Subcutaneous abdominal adipose tissue (tissue), 5 donors: ENCODE data around the gene KHDRBS1.

Source experiments
- H3K27ac ChIP-seq: one replicate; pipeline ENCODE4 v1.7.0; 2013; ENCODE audit warnings: low read depth, mild to moderate bottlenecking, inconsistent platforms, low read length, moderate library complexity
- H3K27me3 ChIP-seq, 5 donors: one replicate each; pipeline ENCODE4 v1.7.0; 2013; ENCODE audit warnings: low read length in 5 of 5, inconsistent platforms in 1 of 5; ENCODE audit not compliant: control insufficient read depth in 5 of 5, insufficient read depth in 4 of 5
- H3K36me3 ChIP-seq, 5 donors: one replicate each; pipeline ENCODE4 v1.7.0; 2013; ENCODE audit warnings: low read length in 5 of 5; ENCODE audit not compliant: control insufficient read depth in 5 of 5, insufficient read depth in 5 of 5
- H3K4me1 ChIP-seq, 5 donors: one replicate each; pipeline ENCODE4 v1.7.0; 2013; ENCODE audit warnings: low read length in 5 of 5, mild to moderate bottlenecking in 3 of 5, moderate library complexity in 1 of 5; ENCODE audit not compliant: control insufficient read depth in 5 of 5, insufficient read depth in 5 of 5
- H3K4me3 ChIP-seq, 5 donors: one replicate each; pipeline ENCODE4 v1.7.0; 2013; ENCODE audit warnings: low read length in 5 of 5, low read depth in 1 of 5
- H3K9ac ChIP-seq, 5 donors: one replicate each; pipeline ENCODE4 v1.7.0; 2013; ENCODE audit warnings: low read length in 5 of 5, mild to moderate bottlenecking in 4 of 5, moderate library complexity in 3 of 5
- H3K9me3 ChIP-seq, 5 donors: one replicate each; pipeline ENCODE4 v1.7.0; 2013; ENCODE audit warnings: low read length in 5 of 5; ENCODE audit not compliant: control insufficient read depth in 5 of 5
- donor health status: healthy.
- donor health status: healthy.
- donor health status: healthy.
- donor health status: healthy.
- donor health status: healthy.

The KHDRBS1 gene, protein sequence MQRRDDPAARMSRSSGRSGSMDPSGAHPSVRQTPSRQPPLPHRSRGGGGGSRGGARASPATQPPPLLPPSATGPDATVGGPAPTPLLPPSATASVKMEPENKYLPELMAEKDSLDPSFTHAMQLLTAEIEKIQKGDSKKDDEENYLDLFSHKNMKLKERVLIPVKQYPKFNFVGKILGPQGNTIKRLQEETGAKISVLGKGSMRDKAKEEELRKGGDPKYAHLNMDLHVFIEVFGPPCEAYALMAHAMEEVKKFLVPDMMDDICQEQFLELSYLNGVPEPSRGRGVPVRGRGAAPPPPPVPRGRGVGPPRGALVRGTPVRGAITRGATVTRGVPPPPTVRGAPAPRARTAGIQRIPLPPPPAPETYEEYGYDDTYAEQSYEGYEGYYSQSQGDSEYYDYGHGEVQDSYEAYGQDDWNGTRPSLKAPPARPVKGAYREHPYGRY

DNA sequence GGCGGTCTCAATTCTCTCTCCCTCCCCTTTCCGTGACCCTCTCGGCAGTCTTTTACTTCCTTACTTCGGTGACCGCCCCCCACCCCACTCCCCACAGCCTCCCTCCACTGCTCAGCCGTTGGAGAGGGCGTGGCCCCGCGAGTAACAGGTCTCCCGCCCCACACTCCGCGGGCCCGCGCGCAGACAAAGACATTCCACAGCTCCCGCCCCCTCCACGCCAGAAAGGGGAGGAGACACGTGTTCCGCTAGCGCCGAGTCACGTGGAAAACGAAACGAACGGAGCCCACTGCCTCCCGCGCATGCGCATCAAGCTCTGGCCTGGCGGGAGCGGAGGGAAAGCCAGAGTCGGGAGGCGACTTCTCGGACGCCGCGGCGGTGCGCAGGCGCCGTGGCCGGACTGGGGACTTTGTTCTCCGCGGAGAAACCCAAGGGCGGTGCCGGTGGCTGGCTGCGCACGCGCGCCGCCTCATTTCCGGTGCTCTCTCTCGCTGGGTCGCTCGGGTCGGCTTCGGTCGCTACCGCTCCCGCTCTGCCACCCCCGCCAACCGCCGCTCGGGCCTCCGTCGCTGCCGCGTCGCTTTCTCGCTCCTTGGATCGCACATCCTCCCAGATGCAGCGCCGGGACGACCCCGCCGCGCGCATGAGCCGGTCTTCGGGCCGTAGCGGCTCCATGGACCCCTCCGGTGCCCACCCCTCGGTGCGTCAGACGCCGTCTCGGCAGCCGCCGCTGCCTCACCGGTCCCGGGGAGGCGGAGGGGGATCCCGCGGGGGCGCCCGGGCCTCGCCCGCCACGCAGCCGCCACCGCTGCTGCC is at the start of gene KHDRBS1:
Gene KHDRBS1 (plus strand): TSS at position 483 of the 813 bp plus-strand sequence. CDS start 128 bp downstream, at position 611.
- Histone ChIP-seq H3K4me3 (peak within 1 kb of the TSS; percentile 95 to 99 (median 97)), H3K9ac (peak within 1 kb of the TSS; percentile 71 to 98 (median 97)), H3K4me1 (peaks cover 15 to 35% (median 28%) of the 10 kb centered on the region in 5 donors), H3K27me3 (no peaks in the 10 kb centered on the region), H3K36me3 (peaks cover 0 to 2% (median 0%) of the 10 kb centered on the region in 5 donors), H3K27ac (peak within 1 kb of the TSS; percentile 95), H3K9me3 (no peaks in the 10 kb centered on the region)

DNA sequence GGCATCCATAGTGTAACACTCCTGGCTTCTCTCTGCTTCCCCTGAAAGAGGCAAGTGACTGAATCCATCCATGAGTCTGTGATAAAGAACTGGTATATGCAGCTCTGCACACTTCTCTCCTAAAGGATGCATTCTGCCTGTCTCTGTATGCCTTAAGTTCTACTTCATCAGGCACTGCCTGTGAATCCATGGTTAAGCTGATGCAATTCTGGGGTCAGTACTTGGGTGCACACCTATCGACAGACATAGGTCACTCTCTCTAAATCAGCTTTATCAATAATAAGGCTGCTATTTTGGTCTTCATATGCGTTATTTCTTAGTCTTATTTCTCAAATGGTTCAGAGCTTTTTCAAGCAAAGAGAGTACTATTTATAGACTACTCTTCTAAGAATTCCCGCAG is 42.8 kb upstream of the KHDRBS1 start:
- no peaks in the 10 kb centered on the region for H3K36me3 ChIP-seq

DNA sequence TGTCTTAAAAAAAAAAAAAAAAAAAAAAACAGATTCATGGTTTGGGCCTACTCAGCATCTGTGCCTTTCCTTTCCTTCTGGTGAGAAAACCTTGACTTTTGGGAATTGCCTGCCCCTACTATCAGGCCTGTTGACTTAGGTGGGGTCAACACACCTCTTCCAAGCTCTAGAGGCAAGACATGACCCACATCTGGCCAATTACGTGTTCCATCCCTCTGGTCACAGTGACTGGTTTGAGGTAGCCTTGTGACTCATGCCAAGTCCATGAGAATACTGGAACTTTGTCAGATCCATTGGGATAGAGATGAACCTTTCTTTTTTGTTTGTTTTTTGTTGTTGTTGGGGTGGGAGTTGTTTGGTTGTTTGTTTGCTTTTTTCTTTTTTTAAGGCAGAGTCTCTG is 37.3 kb upstream of the KHDRBS1 start:
- no peaks in the 10 kb centered on the region for H3K9me3 ChIP-seq
- no peak overlapping the region for H3K4me3 ChIP-seq
- H3K27ac ChIP-seq: no peak overlapping the region
- peaks cover 2 to 34% (median 15%) of the 10 kb centered on the region in 5 donors for H3K4me1 ChIP-seq
- no peak overlapping the region for H3K9ac ChIP-seq
- H3K27me3 ChIP-seq: no peaks in the 10 kb centered on the region
- H3K36me3 ChIP-seq: no peaks in the 10 kb centered on the region

More for the DNA sequence above, 42.8 kb upstream of the KHDRBS1 start:
- Histone ChIP-seq H3K27ac (no peak overlapping the region), H3K27me3 (no peaks in the 10 kb centered on the region), H3K4me3 (no peak overlapping the region), H3K4me1 (peaks cover 0 to 5% (median 0%) of the 10 kb centered on the region in 5 donors), H3K9ac (no peak overlapping the region), H3K9me3 (no peaks in the 10 kb centered on the region)

DNA sequence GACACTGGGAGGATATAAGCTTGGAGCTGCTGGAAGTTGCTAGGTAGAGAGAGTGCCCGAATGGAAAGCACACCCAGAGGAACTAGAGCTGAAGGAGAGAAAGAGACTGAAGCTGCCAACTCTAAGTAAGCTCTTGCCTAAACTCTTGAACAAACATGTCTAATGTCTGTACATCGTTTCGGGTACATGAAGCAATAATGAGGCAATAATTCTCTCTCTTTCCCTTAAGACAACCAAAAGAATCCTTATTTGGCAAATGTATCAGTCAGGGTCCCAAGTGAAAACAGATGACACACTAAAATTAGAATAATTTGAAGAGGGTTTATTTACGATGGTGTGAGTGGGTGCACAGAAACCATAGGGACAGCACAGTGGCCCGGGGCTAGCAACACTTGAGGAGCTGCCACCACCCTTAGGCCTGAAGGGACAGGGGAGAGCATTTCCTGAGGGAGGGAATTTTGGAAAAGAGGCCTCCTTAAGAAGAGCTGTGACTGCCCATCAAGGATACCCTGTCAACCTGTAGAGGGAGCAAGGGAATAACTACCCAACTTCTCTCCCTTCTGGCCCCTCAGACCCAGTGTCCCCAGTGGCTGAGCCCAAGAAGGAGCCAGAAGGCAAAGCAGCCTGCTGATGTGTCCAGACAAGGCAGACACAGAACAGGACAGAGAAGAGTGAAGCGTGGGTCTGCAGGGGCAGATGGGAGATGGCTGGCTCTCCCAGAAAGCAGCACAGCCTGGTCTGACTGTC is 36.1 kb upstream of the KHDRBS1 start:
- Histone ChIP-seq H3K9ac (no peak overlapping the region), H3K27me3 (no peaks in the 10 kb centered on the region), H3K27ac (peak overlapping the region; percentile 66), H3K9me3 (no peaks in the 10 kb centered on the region), H3K4me1 (peaks cover 5 to 37% (median 19%) of the 10 kb centered on the region in 5 donors), H3K4me3 (no peak overlapping the region), H3K36me3 (no peaks in the 10 kb centered on the region)

DNA sequence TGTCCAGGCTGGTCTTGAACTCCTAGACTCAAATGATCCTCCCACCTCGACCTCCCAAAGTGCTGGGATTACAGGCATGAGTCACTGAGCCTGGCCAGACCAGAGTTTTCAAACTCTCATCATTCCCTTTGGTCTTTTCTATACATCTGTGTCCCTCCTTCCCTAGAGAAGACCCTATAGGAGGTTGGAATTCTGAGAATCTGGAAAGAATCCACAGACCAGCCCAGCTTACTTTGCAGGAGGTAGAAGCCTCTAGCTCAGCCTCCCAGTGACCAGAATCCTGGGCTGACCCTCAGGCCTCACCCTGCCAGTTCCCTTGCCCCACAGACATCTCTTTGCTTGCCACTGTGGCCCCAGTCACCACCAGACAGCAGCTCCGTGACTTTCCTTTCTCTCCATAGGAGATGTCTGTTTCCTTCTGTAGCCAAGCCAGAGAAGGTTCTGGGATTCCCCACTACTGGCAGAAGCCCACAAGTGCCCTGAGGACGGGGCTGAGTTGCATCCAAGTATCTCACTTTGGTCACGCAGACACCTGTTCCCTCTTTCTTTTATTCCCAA is 34.7 kb upstream of the KHDRBS1 start:
- no peaks in the 10 kb centered on the region for H3K9me3 ChIP-seq
- H3K4me1 ChIP-seq: peaks cover 5 to 37% (median 19%) of the 10 kb centered on the region in 5 donors
- H3K27ac ChIP-seq: no peak overlapping the region
- H3K27me3 ChIP-seq: no peaks in the 10 kb centered on the region
- H3K36me3 ChIP-seq: no peaks in the 10 kb centered on the region
- no peak overlapping the region for H3K9ac ChIP-seq
- no peak overlapping the region for H3K4me3 ChIP-seq

DNA sequence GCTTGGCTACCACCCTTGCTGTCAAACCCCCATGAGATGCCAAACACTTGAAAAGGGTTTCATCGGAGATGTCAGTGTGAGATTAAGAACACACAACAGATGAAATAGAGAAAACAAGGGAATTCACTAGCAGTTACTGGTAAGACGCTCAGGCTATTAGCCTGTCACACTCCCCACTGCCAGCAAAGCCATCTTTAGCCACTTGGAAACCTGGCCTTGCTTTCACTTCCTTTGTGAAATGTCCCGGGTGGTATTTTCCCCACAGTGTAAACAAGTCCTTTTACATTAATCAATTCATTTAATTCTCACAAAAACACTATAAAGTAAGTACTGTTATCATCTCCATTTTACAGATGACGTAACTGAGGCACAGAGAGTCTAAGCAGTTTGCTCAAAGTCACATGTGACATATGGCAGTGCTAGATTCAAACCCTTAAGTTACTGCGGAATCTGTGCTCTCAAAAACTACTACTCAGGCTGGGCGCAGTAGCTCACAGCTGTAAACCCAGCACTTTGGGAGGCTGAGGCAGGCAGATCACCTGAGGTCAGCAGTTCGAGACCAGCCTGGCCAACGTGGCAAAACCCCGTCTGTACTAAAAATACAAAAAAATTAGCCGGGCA is 32.7 kb upstream of the KHDRBS1 start:
- Histone ChIP-seq H3K4me1 (peaks cover 5 to 32% (median 19%) of the 10 kb centered on the region in 5 donors), H3K9me3 (no peaks in the 10 kb centered on the region), H3K27ac (no peak overlapping the region), H3K36me3 (no peaks in the 10 kb centered on the region), H3K4me3 (no peak overlapping the region), H3K9ac (no peak overlapping the region), H3K27me3 (no peaks in the 10 kb centered on the region)

DNA sequence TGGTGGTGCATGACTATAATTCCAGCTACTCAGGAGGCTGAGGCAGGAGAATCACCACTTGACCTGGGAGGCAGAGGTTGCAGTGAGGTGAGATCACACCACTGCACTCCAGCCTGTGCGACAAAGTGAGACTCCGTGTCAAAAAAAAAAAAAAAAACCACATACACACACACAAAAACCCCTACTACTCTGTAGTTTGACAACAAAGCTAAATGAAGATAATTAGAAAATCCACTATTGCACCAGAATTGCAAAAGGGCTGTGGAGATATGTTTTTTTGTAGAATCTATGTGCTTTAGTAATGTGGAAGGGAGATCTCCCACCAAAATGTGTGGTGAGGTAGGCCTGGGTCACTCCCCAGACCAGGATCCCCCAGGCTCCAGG is 32.2 kb upstream of the KHDRBS1 start:
- Histone ChIP-seq H3K27ac (no peak overlapping the region), H3K36me3 (no peaks in the 10 kb centered on the region), H3K9ac (no peak overlapping the region), H3K4me1 (peaks cover 5 to 32% (median 19%) of the 10 kb centered on the region in 5 donors), H3K9me3 (no peaks in the 10 kb centered on the region), H3K4me3 (no peak overlapping the region), H3K27me3 (no peaks in the 10 kb centered on the region)

DNA sequence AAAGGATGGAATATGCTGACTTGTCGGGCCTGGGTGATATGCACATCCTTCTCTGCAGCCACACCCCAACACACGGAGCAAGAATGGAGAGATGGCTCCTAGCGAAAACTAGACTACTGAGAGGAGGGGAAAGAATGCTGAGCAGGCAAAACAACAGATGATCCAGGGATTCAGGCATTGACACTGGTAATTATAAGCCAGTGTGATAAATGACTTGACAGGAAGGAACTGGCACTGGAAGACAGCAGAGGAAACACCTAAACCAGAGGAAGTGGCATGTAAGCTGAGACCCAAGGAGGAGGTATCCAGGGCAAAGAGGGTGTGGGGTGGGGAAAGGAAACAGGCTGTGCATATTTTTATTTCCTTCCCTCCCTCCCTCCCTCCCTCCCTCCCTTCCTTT is 31.7 kb upstream of the KHDRBS1 start:
- H3K9ac ChIP-seq: no peak overlapping the region
- H3K4me1 ChIP-seq: peaks cover 5 to 30% (median 16%) of the 10 kb centered on the region in 5 donors
- no peaks in the 10 kb centered on the region for H3K36me3 ChIP-seq
- no peak overlapping the region for H3K4me3 ChIP-seq
- H3K27ac ChIP-seq: no peak overlapping the region
- no peaks in the 10 kb centered on the region for H3K9me3 ChIP-seq
- H3K27me3 ChIP-seq: no peaks in the 10 kb centered on the region
